Brain microvascular endothelial cell (primary cell): Measurements from ENCODE around the gene CEACAM6.

Experiments used
- DNase-seq: peaks from one replicate; pipeline ENCODE4 v3.0.0-alpha.2; 2020
- H3K27ac ChIP-seq: fragments of 250-450 bp; sonication (Bioruptor Pico); 2 replicates; pipeline ENCODE4 v1.5.1; 2020; ENCODE audit warnings: mild to moderate bottlenecking, moderate library complexity
- H3K27me3 ChIP-seq: fragments of 250-450 bp; sonication (Bioruptor Pico); replicated peaks from 2 replicates; pipeline ENCODE4 v1.5.1; 2020; ENCODE audit warnings: mild to moderate bottlenecking
- H3K36me3 ChIP-seq: fragments of 250-450 bp; sonication (Bioruptor Pico); replicated peaks from 2 replicates; pipeline ENCODE4 v1.5.1; 2020; ENCODE audit warnings: mild to moderate bottlenecking
- H3K4me3 ChIP-seq: 2 replicates; pipeline ENCODE4 v1.5.1; 2011; ENCODE audit warnings: low read depth, mild to moderate bottlenecking, control low read depth, low read length, moderate library complexity
- CTCF ChIP-seq: IDR thresholded peaks from 2 replicates; pipeline ENCODE4 v1.5.1; 2011; ENCODE audit warnings: low read depth, mild to moderate bottlenecking, moderate library complexity, low read length, control low read depth, inconsistent platforms; ENCODE audit errors: missing control alignments
- in situ Hi-C: cut with HindIII; loops from 2 replicates; pipeline ENCODE4 v1.10.0; 2017; ENCODE audit warnings: low sequenced_read_pairs, low pct_ligation_motif_present

The CEACAM6 gene

GRCh38 chr19:41795031-41795461, 39.7 kb downstream of the CEACAM6 start:
- in situ Hi-C loops: no loop called here
- Histone ChIP-seq H3K36me3 (no peaks in the 10 kb centered on the region), H3K27ac (no peak overlapping the region), H3K27me3 (no peaks in the 10 kb centered on the region), H3K4me3 (no peak overlapping the region)
- peak; percentile 51 for DNase-seq
- TF ChIP-seq CTCF: peak; percentile 84

GRCh38 chr19:41796362-41796761, 41.0 kb downstream of the CEACAM6 start, which contains the start of gene CEACAM3:
Gene CEACAM3, plus strand, starts transcription at chr19:41796587. Its CDS starts 91 bp downstream, at chr19:41796678.
- H3K4me3 ChIP-seq: no peak within 1 kb of the TSS
- no peak for TF ChIP-seq CTCF

DNA sequence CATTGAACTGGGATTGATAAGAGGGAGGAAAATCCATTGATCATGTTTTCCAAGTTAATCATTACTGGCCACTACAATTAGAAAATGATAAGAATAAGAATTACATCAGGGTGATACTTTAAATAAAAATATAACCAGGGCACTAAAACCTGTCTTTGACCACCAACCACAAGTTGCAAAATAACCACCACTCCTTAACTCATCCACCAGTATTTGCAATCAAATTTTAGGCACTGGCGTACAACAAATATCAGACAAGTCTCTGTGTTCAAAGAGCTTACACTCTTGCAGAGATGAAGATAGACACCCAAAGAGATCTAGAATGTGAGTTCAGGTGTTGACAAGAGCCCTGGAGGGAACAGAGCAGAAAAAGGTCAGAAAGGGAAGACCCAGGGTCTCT, 41.6 kb downstream of the CEACAM6 start:
- Histone ChIP-seq H3K4me3 (no peak overlapping the region), H3K27ac (no peak overlapping the region), H3K27me3 (no peaks in the 10 kb centered on the region), H3K36me3 (no peaks in the 10 kb centered on the region)
- in situ Hi-C loops: no loop called here
- no peak for DNase-seq
- no peak for TF ChIP-seq CTCF

More at GRCh38 chr19:41796362-41796761, 41.0 kb downstream of the CEACAM6 start, which contains the start of gene CEACAM3:
- in situ Hi-C loops: no loop called here
- H3K27me3 ChIP-seq: no peaks in the 10 kb centered on the region
- H3K36me3 ChIP-seq: no peaks in the 10 kb centered on the region
- H3K27ac ChIP-seq: no peak within 1 kb of the TSS
- DNase-seq: no peak

- Histone ChIP-seq H3K27me3 (no peaks in the 10 kb centered on the region), H3K4me3 (no peak overlapping the region), H3K27ac (no peak overlapping the region), H3K36me3 (no peaks in the 10 kb centered on the region)
- TF ChIP-seq CTCF: no peak
- DNase-seq: no peak
- in situ Hi-C loops: no loop called here
Measured at GRCh38 chr19:41799444-41800000, 44.2 kb downstream of the CEACAM6 start.

DNA sequence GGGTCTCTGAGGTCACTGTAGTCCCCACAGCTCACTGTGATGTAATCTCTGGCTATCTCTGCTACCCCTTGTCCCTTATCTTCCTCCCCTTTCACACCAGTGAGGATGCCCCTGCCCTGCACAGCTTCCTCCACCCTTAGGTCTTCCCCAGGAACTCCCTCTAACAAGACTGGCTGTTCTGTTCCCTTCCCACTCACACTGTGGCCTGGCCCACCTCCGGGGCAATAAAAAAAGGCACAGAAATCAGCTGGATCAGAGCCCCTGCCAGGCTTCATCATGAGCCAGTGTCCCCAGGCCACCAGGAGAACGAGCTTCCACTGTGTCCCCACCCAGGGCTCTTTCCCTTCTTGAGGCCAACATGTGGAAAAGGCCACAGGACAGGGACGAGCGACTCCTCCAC, 45.7 kb downstream of the CEACAM6 start:
- Histone ChIP-seq H3K4me3 (no peak overlapping the region), H3K36me3 (no peaks in the 10 kb centered on the region), H3K27ac (no peak overlapping the region), H3K27me3 (no peaks in the 10 kb centered on the region)
- no peak for DNase-seq
- in situ Hi-C loops: no loop called here
- TF ChIP-seq CTCF: no peak

GRCh38 chr19:41801792-41802211, 46.5 kb downstream of the CEACAM6 start:
- DNase-seq: no peak
- H3K4me3 ChIP-seq: no peak overlapping the region
- in situ Hi-C loops: no loop called here
- H3K27ac ChIP-seq: no peak overlapping the region
- H3K36me3 ChIP-seq: no peaks in the 10 kb centered on the region
- no peak for TF ChIP-seq CTCF
- H3K27me3 ChIP-seq: no peaks in the 10 kb centered on the region
